ENCODE results near the gene SCN1B. TPM values are rescaled to one million over a fixed set of nuclear protein-coding genes. Genes with fewer than 3 reads are reported as not detected.

Gene SCN1B
- total RNA-seq, 1 experiment from 2014 or later, result 8.0 TPM

DNA sequence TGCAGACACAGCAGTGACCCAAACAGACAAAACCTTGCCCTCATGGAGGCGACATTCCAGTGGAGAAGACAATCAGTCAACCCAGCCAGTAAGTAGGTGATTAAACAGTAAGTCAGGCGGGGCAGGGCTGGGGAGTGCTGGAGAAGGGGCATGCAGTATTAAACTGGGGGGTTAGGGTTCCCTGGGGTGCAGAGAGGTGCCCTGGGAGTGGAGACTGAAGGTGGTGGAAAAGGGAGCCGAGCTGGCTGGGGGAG, 54.2 kb downstream of the SCN1B start:
- H3K27me3 Mint-ChIP-seq (ENCODE audit: low read depth), result peaks cover 5% of the 10 kb centered on the region
- no peak overlapping the region for H3K27ac Mint-ChIP-seq
- DNase-seq (ENCODE audit: low spot score) (no peak), ATAC-seq (peak; percentile 29; the same call in 1 of the 2 replicates)
- no peak for TF ChIP-seq TP53 (CRISPR knock-in tag; IDR thresholded peaks at IDR 0.05)
- no peak for TF ChIP-seq E2F5 (CRISPR knock-in tag; IDR thresholded peaks at IDR 0.05)
- TF ChIP-seq USF1 (CRISPR knock-in tag; IDR thresholded peaks at IDR 0.05), result no peak
- TF ChIP-seq TEAD1 (CRISPR knock-in tag; IDR thresholded peaks at IDR 0.05), result no peak
- TF ChIP-seq, protein P1, sequence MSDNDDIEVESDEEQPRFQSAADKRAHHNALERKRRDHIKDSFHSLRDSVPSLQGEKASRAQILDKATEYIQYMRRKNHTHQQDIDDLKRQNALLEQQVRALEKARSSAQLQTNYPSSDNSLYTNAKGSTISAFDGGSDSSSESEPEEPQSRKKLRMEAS (CRISPR knock-in tag; IDR thresholded peaks at IDR 0.05), result no peak
- TF ChIP-seq, protein P2, sequence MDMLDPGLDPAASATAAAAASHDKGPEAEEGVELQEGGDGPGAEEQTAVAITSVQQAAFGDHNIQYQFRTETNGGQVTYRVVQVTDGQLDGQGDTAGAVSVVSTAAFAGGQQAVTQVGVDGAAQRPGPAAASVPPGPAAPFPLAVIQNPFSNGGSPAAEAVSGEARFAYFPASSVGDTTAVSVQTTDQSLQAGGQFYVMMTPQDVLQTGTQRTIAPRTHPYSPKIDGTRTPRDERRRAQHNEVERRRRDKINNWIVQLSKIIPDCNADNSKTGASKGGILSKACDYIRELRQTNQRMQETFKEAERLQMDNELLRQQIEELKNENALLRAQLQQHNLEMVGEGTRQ (CRISPR knock-in tag; IDR thresholded peaks at IDR 0.05), result no peak
- TF ChIP-seq FOXK1 (CRISPR knock-in tag; IDR thresholded peaks at IDR 0.05), result no peak
- no peak for TF ChIP-seq ATF2 (CRISPR knock-in tag; IDR thresholded peaks at IDR 0.05; ENCODE audit: borderline replicate concordance, low read depth)
- TF ChIP-seq ZNF416 (CRISPR knock-in tag; IDR thresholded peaks at IDR 0.05), result no peak
- TF ChIP-seq, protein P3, sequence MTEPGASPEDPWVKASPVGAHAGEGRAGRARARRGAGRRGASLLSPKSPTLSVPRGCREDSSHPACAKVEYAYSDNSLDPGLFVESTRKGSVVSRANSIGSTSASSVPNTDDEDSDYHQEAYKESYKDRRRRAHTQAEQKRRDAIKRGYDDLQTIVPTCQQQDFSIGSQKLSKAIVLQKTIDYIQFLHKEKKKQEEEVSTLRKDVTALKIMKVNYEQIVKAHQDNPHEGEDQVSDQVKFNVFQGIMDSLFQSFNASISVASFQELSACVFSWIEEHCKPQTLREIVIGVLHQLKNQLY (CRISPR knock-in tag; IDR thresholded peaks at IDR 0.05), result no peak
- no peak for TF ChIP-seq RORB (CRISPR knock-in tag; IDR thresholded peaks at IDR 0.05)
- TF ChIP-seq, protein P4, sequence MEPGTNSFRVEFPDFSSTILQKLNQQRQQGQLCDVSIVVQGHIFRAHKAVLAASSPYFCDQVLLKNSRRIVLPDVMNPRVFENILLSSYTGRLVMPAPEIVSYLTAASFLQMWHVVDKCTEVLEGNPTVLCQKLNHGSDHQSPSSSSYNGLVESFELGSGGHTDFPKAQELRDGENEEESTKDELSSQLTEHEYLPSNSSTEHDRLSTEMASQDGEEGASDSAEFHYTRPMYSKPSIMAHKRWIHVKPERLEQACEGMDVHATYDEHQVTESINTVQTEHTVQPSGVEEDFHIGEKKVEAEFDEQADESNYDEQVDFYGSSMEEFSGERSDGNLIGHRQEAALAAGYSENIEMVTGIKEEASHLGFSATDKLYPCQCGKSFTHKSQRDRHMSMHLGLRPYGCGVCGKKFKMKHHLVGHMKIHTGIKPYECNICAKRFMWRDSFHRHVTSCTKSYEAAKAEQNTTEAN (CRISPR knock-in tag; IDR thresholded peaks at IDR 0.05), result no peak
- no peak for TF ChIP-seq E2F1 (CRISPR knock-in tag; IDR thresholded peaks at IDR 0.05)
- TF ChIP-seq FOXP4 (CRISPR knock-in tag; IDR thresholded peaks at IDR 0.05), result no peak
- no peak for TF ChIP-seq TEAD4 (CRISPR knock-in tag; IDR thresholded peaks at IDR 0.05)
- no peak for TF ChIP-seq MYBL2 (CRISPR knock-in tag; IDR thresholded peaks at IDR 0.05)
- TF ChIP-seq, protein P5, sequence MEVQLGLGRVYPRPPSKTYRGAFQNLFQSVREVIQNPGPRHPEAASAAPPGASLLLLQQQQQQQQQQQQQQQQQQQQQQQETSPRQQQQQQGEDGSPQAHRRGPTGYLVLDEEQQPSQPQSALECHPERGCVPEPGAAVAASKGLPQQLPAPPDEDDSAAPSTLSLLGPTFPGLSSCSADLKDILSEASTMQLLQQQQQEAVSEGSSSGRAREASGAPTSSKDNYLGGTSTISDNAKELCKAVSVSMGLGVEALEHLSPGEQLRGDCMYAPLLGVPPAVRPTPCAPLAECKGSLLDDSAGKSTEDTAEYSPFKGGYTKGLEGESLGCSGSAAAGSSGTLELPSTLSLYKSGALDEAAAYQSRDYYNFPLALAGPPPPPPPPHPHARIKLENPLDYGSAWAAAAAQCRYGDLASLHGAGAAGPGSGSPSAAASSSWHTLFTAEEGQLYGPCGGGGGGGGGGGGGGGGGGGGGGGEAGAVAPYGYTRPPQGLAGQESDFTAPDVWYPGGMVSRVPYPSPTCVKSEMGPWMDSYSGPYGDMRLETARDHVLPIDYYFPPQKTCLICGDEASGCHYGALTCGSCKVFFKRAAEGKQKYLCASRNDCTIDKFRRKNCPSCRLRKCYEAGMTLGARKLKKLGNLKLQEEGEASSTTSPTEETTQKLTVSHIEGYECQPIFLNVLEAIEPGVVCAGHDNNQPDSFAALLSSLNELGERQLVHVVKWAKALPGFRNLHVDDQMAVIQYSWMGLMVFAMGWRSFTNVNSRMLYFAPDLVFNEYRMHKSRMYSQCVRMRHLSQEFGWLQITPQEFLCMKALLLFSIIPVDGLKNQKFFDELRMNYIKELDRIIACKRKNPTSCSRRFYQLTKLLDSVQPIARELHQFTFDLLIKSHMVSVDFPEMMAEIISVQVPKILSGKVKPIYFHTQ (CRISPR knock-in tag; IDR thresholded peaks at IDR 0.05), result no peak
- TF ChIP-seq, protein P6, sequence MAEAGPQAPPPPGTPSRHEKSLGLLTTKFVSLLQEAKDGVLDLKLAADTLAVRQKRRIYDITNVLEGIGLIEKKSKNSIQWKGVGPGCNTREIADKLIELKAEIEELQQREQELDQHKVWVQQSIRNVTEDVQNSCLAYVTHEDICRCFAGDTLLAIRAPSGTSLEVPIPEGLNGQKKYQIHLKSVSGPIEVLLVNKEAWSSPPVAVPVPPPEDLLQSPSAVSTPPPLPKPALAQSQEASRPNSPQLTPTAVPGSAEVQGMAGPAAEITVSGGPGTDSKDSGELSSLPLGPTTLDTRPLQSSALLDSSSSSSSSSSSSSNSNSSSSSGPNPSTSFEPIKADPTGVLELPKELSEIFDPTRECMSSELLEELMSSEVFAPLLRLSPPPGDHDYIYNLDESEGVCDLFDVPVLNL (CRISPR knock-in tag; IDR thresholded peaks at IDR 0.05; ENCODE audit: borderline replicate concordance, low read depth), result no peak
- no peak for TF ChIP-seq GRHL2 (CRISPR knock-in tag; IDR thresholded peaks at IDR 0.05; ENCODE audit: insufficient replicate concordance, severe bottlenecking)
- ChIA-PET CTCF (interaction anchor here (0.9 to 3.7 kb wide), 3 partner anchors 18 to 30 kb away, joined by 3 to 14 read pairs (median 3); no protein-coding TSS in a partner anchor), POLR2A (no interaction called here)
- no peak overlapping the region for H3K4me3 Mint-ChIP-seq
- H3K36me3 Mint-ChIP-seq, result 0 out of 2 replicates have a peak, but pooled peaks cover 3% of the 10 kb centered on the region
- H3K4me1 Mint-ChIP-seq, result peaks cover 9% of the 10 kb centered on the region
- peaks cover 7% of the 10 kb centered on the region for H3K9me3 Mint-ChIP-seq
